ENCODE results near the gene NRGN.

Gene NRGN

GRCh38 chr11:124722176-124722575 is 17.6 kb upstream of the NRGN start:
- Histone ChIP-seq H3K9ac (ENCODE audit: low read depth, low read length) (no peak overlapping the region), H3K4me1 (ENCODE audit: control insufficient read depth, insufficient read depth, low read length) (peaks cover 23% of the 10 kb centered on the region), H3K36me3 (ENCODE audit: insufficient read depth, low read length) (no peaks in the 10 kb centered on the region), H3K9me3 (replicated peaks; ENCODE audit: low read length) (no peaks in the 10 kb centered on the region), H3K4me2 (ENCODE audit: low read length) (no peak overlapping the region), H3K4me3 (ENCODE audit: low read length) (no peak overlapping the region), H3K27me3 (ENCODE audit: control insufficient read depth, insufficient read depth, low read length) (peaks cover 67% of the 10 kb centered on the region)

- H3K9me3 ChIP-seq (replicated peaks; ENCODE audit: low read length) = no peaks in the 10 kb centered on the region
- peaks cover 48% of the 10 kb centered on the region for H3K27me3 ChIP-seq (ENCODE audit: control insufficient read depth, insufficient read depth, low read length)
- no peaks in the 10 kb centered on the region for H3K36me3 ChIP-seq (ENCODE audit: insufficient read depth, low read length)
- peaks cover 13% of the 10 kb centered on the region for H3K4me1 ChIP-seq (ENCODE audit: control insufficient read depth, insufficient read depth, low read length)
- H3K4me3 ChIP-seq (ENCODE audit: low read length) = no peak overlapping the region
- no peak overlapping the region for H3K9ac ChIP-seq (ENCODE audit: low read depth, low read length)
- peak overlapping the region; percentile 29 for H3K4me2 ChIP-seq (ENCODE audit: low read length)
Observed at GRCh38 chr11:124724979-124725718, 14.6 kb upstream of the NRGN start.

GRCh38 chr11:124725719-124726105 is 14.0 kb upstream of the NRGN start:
- H3K9me3 ChIP-seq (replicated peaks; ENCODE audit: low read length) = no peaks in the 10 kb centered on the region
- H3K4me1 ChIP-seq (ENCODE audit: control insufficient read depth, insufficient read depth, low read length) = peaks cover 13% of the 10 kb centered on the region
- H3K4me3 ChIP-seq (ENCODE audit: low read length) = peak overlapping the region; percentile 14
- no peak overlapping the region for H3K9ac ChIP-seq (ENCODE audit: low read depth, low read length)
- H3K4me2 ChIP-seq (ENCODE audit: low read length) = peak overlapping the region; percentile 29
- H3K27me3 ChIP-seq (ENCODE audit: control insufficient read depth, insufficient read depth, low read length) = peaks cover 46% of the 10 kb centered on the region
- H3K36me3 ChIP-seq (ENCODE audit: insufficient read depth, low read length) = no peaks in the 10 kb centered on the region

GRCh38 chr11:124727474-124727873 is 12.3 kb upstream of the NRGN start:
- H3K4me2 ChIP-seq (ENCODE audit: low read length) = no peak overlapping the region
- H3K36me3 ChIP-seq (ENCODE audit: insufficient read depth, low read length) = no peaks in the 10 kb centered on the region
- H3K9ac ChIP-seq (ENCODE audit: low read depth, low read length) = no peak overlapping the region
- H3K4me3 ChIP-seq (ENCODE audit: low read length) = no peak overlapping the region
- H3K4me1 ChIP-seq (ENCODE audit: control insufficient read depth, insufficient read depth, low read length) = peaks cover 13% of the 10 kb centered on the region
- H3K9me3 ChIP-seq (replicated peaks; ENCODE audit: low read length) = no peaks in the 10 kb centered on the region
- H3K27me3 ChIP-seq (ENCODE audit: control insufficient read depth, insufficient read depth, low read length) = peaks cover 28% of the 10 kb centered on the region

- H3K36me3 ChIP-seq (ENCODE audit: insufficient read depth, low read length) = no peaks in the 10 kb centered on the region
- peaks cover 26% of the 10 kb centered on the region for H3K27me3 ChIP-seq (ENCODE audit: control insufficient read depth, insufficient read depth, low read length)
- no peak overlapping the region for H3K4me2 ChIP-seq (ENCODE audit: low read length)
- no peak overlapping the region for H3K9ac ChIP-seq (ENCODE audit: low read depth, low read length)
- H3K4me1 ChIP-seq (ENCODE audit: control insufficient read depth, insufficient read depth, low read length) = peaks cover 13% of the 10 kb centered on the region
- no peak overlapping the region for H3K4me3 ChIP-seq (ENCODE audit: low read length)
- H3K9me3 ChIP-seq (replicated peaks; ENCODE audit: low read length) = no peaks in the 10 kb centered on the region
Observed at GRCh38 chr11:124728134-124728533, 11.6 kb upstream of the NRGN start.

GRCh38 chr11:124729571-124729970 is 10.2 kb upstream of the NRGN start:
- Histone ChIP-seq H3K4me2 (ENCODE audit: low read length) (no peak overlapping the region), H3K4me3 (ENCODE audit: low read length) (no peak overlapping the region), H3K4me1 (ENCODE audit: control insufficient read depth, insufficient read depth, low read length) (peaks cover 13% of the 10 kb centered on the region), H3K9me3 (replicated peaks; ENCODE audit: low read length) (no peaks in the 10 kb centered on the region), H3K27me3 (ENCODE audit: control insufficient read depth, insufficient read depth, low read length) (peaks cover 19% of the 10 kb centered on the region), H3K9ac (ENCODE audit: low read depth, low read length) (no peak overlapping the region), H3K36me3 (ENCODE audit: insufficient read depth, low read length) (no peaks in the 10 kb centered on the region)

- Histone ChIP-seq H3K9ac (ENCODE audit: low read depth, low read length) (no peak overlapping the region), H3K4me3 (ENCODE audit: low read length) (no peak overlapping the region), H3K36me3 (ENCODE audit: insufficient read depth, low read length) (no peaks in the 10 kb centered on the region), H3K9me3 (replicated peaks; ENCODE audit: low read length) (no peaks in the 10 kb centered on the region), H3K4me2 (ENCODE audit: low read length) (no peak overlapping the region), H3K4me1 (ENCODE audit: control insufficient read depth, insufficient read depth, low read length) (no peaks in the 10 kb centered on the region), H3K27me3 (ENCODE audit: control insufficient read depth, insufficient read depth, low read length) (peaks cover 24% of the 10 kb centered on the region)
Observed at GRCh38 chr11:124732230-124732629, 7.5 kb upstream of the NRGN start.

- Histone ChIP-seq H3K4me1 (ENCODE audit: control insufficient read depth, insufficient read depth, low read length) (peaks cover 9% of the 10 kb centered on the region), H3K9me3 (replicated peaks; ENCODE audit: low read length) (no peaks in the 10 kb centered on the region), H3K9ac (ENCODE audit: low read depth, low read length) (no peak overlapping the region), H3K4me3 (ENCODE audit: low read length) (no peak overlapping the region), H3K36me3 (ENCODE audit: insufficient read depth, low read length) (no peaks in the 10 kb centered on the region), H3K4me2 (ENCODE audit: low read length) (no peak overlapping the region), H3K27me3 (ENCODE audit: control insufficient read depth, insufficient read depth, low read length) (peaks cover 23% of the 10 kb centered on the region)
Observed at GRCh38 chr11:124736736-124737135, 3.0 kb upstream of the NRGN start.

GRCh38 chr11:124737638-124738305 is 2.0 kb upstream of the NRGN start:
- no peaks in the 10 kb centered on the region for H3K9me3 ChIP-seq (replicated peaks; ENCODE audit: low read length)
- no peak overlapping the region for H3K4me2 ChIP-seq (ENCODE audit: low read length)
- no peak overlapping the region for H3K9ac ChIP-seq (ENCODE audit: low read depth, low read length)
- H3K27me3 ChIP-seq (ENCODE audit: control insufficient read depth, insufficient read depth, low read length) = peaks cover 23% of the 10 kb centered on the region
- no peak overlapping the region for H3K4me3 ChIP-seq (ENCODE audit: low read length)
- peaks cover 9% of the 10 kb centered on the region for H3K4me1 ChIP-seq (ENCODE audit: control insufficient read depth, insufficient read depth, low read length)
- H3K36me3 ChIP-seq (ENCODE audit: insufficient read depth, low read length) = no peaks in the 10 kb centered on the region

GRCh38 chr11:124738713-124739478 is 846 bp upstream of the NRGN start:
- Histone ChIP-seq H3K36me3 (ENCODE audit: insufficient read depth, low read length) (no peaks in the 10 kb centered on the region), H3K4me2 (ENCODE audit: low read length) (peak overlapping the region; percentile 91), H3K27me3 (ENCODE audit: control insufficient read depth, insufficient read depth, low read length) (peaks cover 20% of the 10 kb centered on the region), H3K9me3 (replicated peaks; ENCODE audit: low read length) (no peaks in the 10 kb centered on the region), H3K4me3 (ENCODE audit: low read length) (peak overlapping the region; percentile 72), H3K4me1 (ENCODE audit: control insufficient read depth, insufficient read depth, low read length) (peaks cover 9% of the 10 kb centered on the region), H3K9ac (ENCODE audit: low read depth, low read length) (no peak overlapping the region)

GRCh38 chr11:124740277-124740882 is 638 bp downstream of the NRGN start:
- Histone ChIP-seq H3K27me3 (ENCODE audit: control insufficient read depth, insufficient read depth, low read length) (peaks cover 11% of the 10 kb centered on the region), H3K4me1 (ENCODE audit: control insufficient read depth, insufficient read depth, low read length) (peaks cover 9% of the 10 kb centered on the region), H3K36me3 (ENCODE audit: insufficient read depth, low read length) (no peaks in the 10 kb centered on the region), H3K9ac (ENCODE audit: low read depth, low read length) (peak overlapping the region; percentile 63), H3K9me3 (replicated peaks; ENCODE audit: low read length) (no peaks in the 10 kb centered on the region), H3K4me3 (ENCODE audit: low read length) (peak overlapping the region; percentile 72), H3K4me2 (ENCODE audit: low read length) (peak overlapping the region; percentile 91)

Measured in skeletal muscle satellite cell (primary cell).